Epithelial cell of esophagus (primary cell): ENCODE measurements around the gene THAP4.
A peak's percentile ranks its signal among the peaks of the same experiment; 100 is the strongest.

Experiments
- DNase-seq: peaks from one replicate; pipeline ENCODE4 v3.0.0; 2010; ENCODE audit warnings: low read depth
- H3K4me3 ChIP-seq: 2 replicates; pipeline ENCODE4 v1.5.1; 2011; ENCODE audit warnings: mild to moderate bottlenecking, low read length, control low read depth
- CTCF ChIP-seq: IDR thresholded peaks from 2 replicates; pipeline ENCODE4 v1.5.1; 2011; ENCODE audit warnings: low read depth, mild to moderate bottlenecking, low read length, control low read depth, inconsistent platforms; ENCODE audit not compliant: insufficient read depth; ENCODE audit errors: missing control alignments

The THAP4 gene

GRCh38 chr2:241535871-241536655, 100.9 kb downstream of the THAP4 start:
- no peak for TF ChIP-seq CTCF
- DNase-seq, result peak; percentile 32
- no peak overlapping the region for H3K4me3 ChIP-seq

DNA sequence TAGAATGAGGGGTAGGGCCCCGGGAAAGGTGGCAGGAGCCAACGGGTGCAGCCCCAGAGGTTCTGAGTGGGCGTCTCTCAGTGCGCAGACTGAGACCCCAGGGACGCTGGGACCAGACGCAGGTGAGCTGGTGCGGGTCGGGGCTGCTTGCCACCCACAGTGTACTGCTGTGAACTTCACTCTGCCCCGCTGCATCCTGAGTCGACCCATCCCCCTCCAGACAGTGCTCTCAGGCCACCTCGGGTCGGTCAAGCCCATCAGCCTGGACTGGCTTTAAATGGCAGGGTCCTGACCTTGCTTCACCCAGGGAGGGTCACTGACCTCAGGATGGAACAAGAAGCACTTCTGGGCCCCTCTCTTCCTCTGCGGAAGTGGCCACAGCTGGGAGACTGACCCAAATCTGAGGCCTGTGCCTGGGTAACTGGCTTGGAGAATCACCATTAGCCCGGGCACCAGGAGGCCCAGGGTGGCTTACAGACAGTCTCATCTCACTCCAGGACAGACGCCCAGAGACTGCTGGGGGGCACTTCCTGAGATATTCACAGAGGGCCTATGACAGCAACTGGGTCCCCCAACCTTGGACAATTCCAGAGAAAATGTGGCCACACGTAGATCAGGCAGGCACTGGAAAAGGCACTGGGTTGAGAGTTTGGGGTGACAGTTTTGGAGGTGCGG, 102.1 kb downstream of the THAP4 start:
- no peak for DNase-seq
- no peak overlapping the region for H3K4me3 ChIP-seq
- no peak for TF ChIP-seq CTCF
